Adrenal gland (tissue), 19 donors: ENCODE measurements around the gene PPP1R10. TPM values are rescaled to one million over a fixed set of nuclear protein-coding genes. Genes with fewer than 3 reads are reported as not detected.
A peak's percentile ranks its signal among the peaks of the same experiment; 100 is the strongest.
"Not testable (repeated sequence)": the region's sequence is repeated elsewhere in the genome, so short reads cannot be mapped to it uniquely, and the experiment has no call there.

Source experiments
- DNase-seq, 7 donors: peaks; one replicate each; pipeline ENCODE4 v3.0.0-alpha.2; 2019 to 2020
- H3K27ac ChIP-seq, 5 donors: fragments of 200-600 bp; sonication (generic) in 4 of 5; 1 replicate in 3 of 5; 2 replicates in 2 of 5; pipeline versions ENCODE4 v1.5.1 to v1.8.0; 2016 to 2020; ENCODE audit warnings: mild to moderate bottlenecking in 1 of 5
- H3K27me3 ChIP-seq: fragments of 200-600 bp; 2 replicates; pipeline ENCODE4 v1.8.0; 2021
- H3K36me3 ChIP-seq, 2 donors: fragments of 200-600 bp; replicated peaks in 1 of 2; 1 replicate in 1 of 2; 2 replicates in 1 of 2; pipeline versions ENCODE4 v1.5.1 to v1.8.0; 2018 to 2022
- H3K4me1 ChIP-seq, 2 donors: fragments of 200-600 bp; replicated peaks in 1 of 2; 1 replicate in 1 of 2; 2 replicates in 1 of 2; pipeline versions ENCODE4 v1.5.1 to v1.8.0; 2018 to 2021
- H3K4me3 ChIP-seq, 4 donors: fragments of 200-600 bp; sonication (generic) in 3 of 4; one replicate each; pipeline ENCODE4 v1.5.1; 2016 to 2018
- H3K9me3 ChIP-seq, 3 donors: fragments of 200-600 bp; sonication (generic) in 1 of 3; replicated peaks in 1 of 3; 1 replicate in 2 of 3; 2 replicates in 1 of 3; pipeline versions ENCODE4 v1.5.1 to v1.8.0; 2016 to 2021
- CTCF ChIP-seq, 6 experiments: fragments of 450-650 bp in 4 of 6; fragments of 200-600 bp in 2 of 6; sonication (generic) in 1 of 6; IDR thresholded peaks; 1 replicate in 5 of 6; 2 replicates in 1 of 6; pipeline versions ENCODE4 v1.5.1 to v1.8.0; 2016 to 2021; ENCODE audit warnings: antibody characterized with exemption in 6 of 6, mild to moderate bottlenecking in 2 of 6, moderate library complexity in 1 of 6
- POLR2A ChIP-seq, 2 donors: fragments of 450-650 bp; IDR thresholded peaks; one replicate each; pipeline ENCODE4 v1.6.1; 2017; ENCODE audit warnings: antibody characterized with exemption in 2 of 2, mild to moderate bottlenecking in 2 of 2, moderate library complexity in 1 of 2
- WGBS, 4 donors: extraction: QIAGEN DNeasy Blood & Tissue Kit in 2 of 4; methylation state at CpG; one replicate each; pipeline versions ENCODE4 v1.1.5 to v1.1.7; 2013 to 2017; 5-methylcytosine and 5-hydroxymethylcytosine counted together
- intact Hi-C, 2 donors: fragments of 100-400 bp; cut with DNase I; formaldehyde crosslinking; loops; one replicate each; pipeline versions ENCODE4 v1.14.1 to v1.15.0; 2022 to 2023
- long read RNA-seq, 10 donors: library from polyadenylated mRNA in 3 of 10; unstranded in 2 of 10; stranded (forward) in 1 of 10; transcript quantifications; one replicate each; pipeline ENCODE4 v2.0.0 and lab custom pipeline, GENCODE V29; 2021 to 2026
- polyA plus RNA-seq, 3 donors: library from polyadenylated mRNA; stranded (reverse); fragments of 200-250 nt in 2 of 3; fragments of 350-450 nt in 1 of 3; fragmentation: Illumina TruSeq in 1 of 3; extraction: RNeasy Lipid Tissue Mini Kit (QIAGEN cat#74804) in 1 of 3; gene quantifications; one replicate each; pipeline ENCODE4 v1.2.3, GENCODE V29; 2013 to 2014
- total RNA-seq, 9 donors: library from RNA; depleted of rRNA in 4 of 9; stranded (reverse); fragments of >200 nt in 4 of 9; fragments of 120-200 nt in 1 of 9; fragmentation: NEBNext Ultra II Directional in 1 of 9; extraction: Animal tissue kit (Norgen Biotek cat#: 25700) in 1 of 9; gene quantifications; one replicate each; pipeline versions ENCODE4 v1.1.0 to v1.2.4, GENCODE V29; 2013 to 2023
- donor health status: healthy with polysubstance abuse.
- donor health status: Bipolar disorder and iron deficiency.
- donor health status: DM: yes; HTN: yes; CAD: no.
- donor health status: DM: no; HTN: no; CAD: no.
- donor health status: DM: no; HTN: no; CAD: no.
- donor health status: DM: yes; HTN: yes; CAD: no.

The PPP1R10 gene
- total RNA-seq (100 to 1,000 TPM in 1 of 9 donors, 10 to 100 TPM in 8; 33.3 to 102 (median 68.4) TPM), polyA plus RNA-seq (10 to 100 TPM; 28.8 to 99.1 (median 61.1) TPM)
- long read RNA-seq, donor 1: 0 reads
- long read RNA-seq, donor 2, partial matches to known transcripts: 159 of 207 reads
- long read RNA-seq, donor 2, other reads (novel, unspliced or antisense): 47 of 207 reads
- long read RNA-seq, donor 3, partial matches to known transcripts: 238 of 312 reads
- long read RNA-seq, donor 3, other reads (novel, unspliced or antisense): 74 of 312 reads
- long read RNA-seq, donor 4, full-length matches to known transcripts: 1 of 14 reads
- long read RNA-seq, donor 4, partial matches to known transcripts: 9 of 14 reads
- long read RNA-seq, donor 4, other reads (novel, unspliced or antisense): 4 of 14 reads
- long read RNA-seq, donor 5, full-length matches to known transcripts: 19 of 50 reads
- long read RNA-seq, donor 5, partial matches to known transcripts: 24 of 50 reads
- long read RNA-seq, donor 5, other reads (novel, unspliced or antisense): 7 of 50 reads
- long read RNA-seq, donor 6, partial matches to known transcripts: 15 of 23 reads
- long read RNA-seq, donor 6, other reads (novel, unspliced or antisense): 8 of 23 reads
- long read RNA-seq, donor 7, partial matches to known transcripts: 11 of 11 reads
- long read RNA-seq, donor 7, other reads (novel, unspliced or antisense): 0 of 11 reads
- long read RNA-seq, donor 8: 0 reads
- long read RNA-seq, donor 9: 0 reads
- long read RNA-seq, donor 10, partial matches to known transcripts: 0 of 47 reads
- long read RNA-seq, donor 10, other reads (novel, unspliced or antisense): 47 of 47 reads

- Histone ChIP-seq H3K36me3 (peaks cover 0 to 43% of the 10 kb centered on the region in 2 donors), H3K27me3 (no peaks in the 10 kb centered on the region), H3K9me3 (no peaks in the 10 kb centered on the region), H3K4me1 (peaks cover 10 to 36% of the 10 kb centered on the region in 2 donors), H3K4me3 (peak within 1 kb of the TSS; percentile 29 to 81 (median 74)), H3K27ac (peak within 1 kb of the TSS; percentile 92 to 96 (median 95))
- intact Hi-C loops: no loop called here
- DNase-seq: peak; percentile 99 to 100 (median 100)
- TF ChIP-seq CTCF (IDR thresholded peaks at IDR 0.05): peak in 2 of 6 experiments; percentile 1 to 3
- peak; percentile 99 for TF ChIP-seq POLR2A (IDR thresholded peaks at IDR 0.05)
- 0 to 1% (median 0%) methylated on average over 40 of the region's 40 CpGs for WGBS, 4 donors
Observed at GRCh38 chr6:30616811-30617564, at the start of gene PPP1R10. Gene PPP1R10 (minus strand): TSS chr6:30617243. CDS start chr6:30609944, 7,299 bp downstream.

DNA sequence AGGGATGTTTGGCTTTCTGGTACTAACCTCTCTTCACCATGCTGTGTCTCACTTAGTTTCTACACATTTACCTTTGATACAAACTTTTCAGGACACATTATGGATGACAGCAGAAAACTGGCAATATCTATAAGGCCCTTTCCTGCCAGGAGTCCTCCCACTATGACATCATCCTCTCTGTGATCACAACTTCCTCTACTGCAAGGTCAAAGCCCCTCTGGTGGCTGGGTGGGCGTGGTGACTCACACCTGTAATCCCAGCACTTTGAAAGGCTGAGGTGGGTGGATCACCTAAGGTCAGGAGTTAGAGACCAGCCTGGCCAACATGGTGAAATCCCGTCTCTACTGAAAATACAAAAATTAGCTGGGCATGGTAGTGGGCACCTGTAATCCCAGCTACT is 49.3 kb upstream of the PPP1R10 start:
- H3K36me3 ChIP-seq: peaks cover 0 to 93% of the 10 kb centered on the region in 2 donors
- WGBS, 4 donors: 60 to 75% (median 71%) methylated on average over 1 to 2 of the region's 2 CpGs

DNA sequence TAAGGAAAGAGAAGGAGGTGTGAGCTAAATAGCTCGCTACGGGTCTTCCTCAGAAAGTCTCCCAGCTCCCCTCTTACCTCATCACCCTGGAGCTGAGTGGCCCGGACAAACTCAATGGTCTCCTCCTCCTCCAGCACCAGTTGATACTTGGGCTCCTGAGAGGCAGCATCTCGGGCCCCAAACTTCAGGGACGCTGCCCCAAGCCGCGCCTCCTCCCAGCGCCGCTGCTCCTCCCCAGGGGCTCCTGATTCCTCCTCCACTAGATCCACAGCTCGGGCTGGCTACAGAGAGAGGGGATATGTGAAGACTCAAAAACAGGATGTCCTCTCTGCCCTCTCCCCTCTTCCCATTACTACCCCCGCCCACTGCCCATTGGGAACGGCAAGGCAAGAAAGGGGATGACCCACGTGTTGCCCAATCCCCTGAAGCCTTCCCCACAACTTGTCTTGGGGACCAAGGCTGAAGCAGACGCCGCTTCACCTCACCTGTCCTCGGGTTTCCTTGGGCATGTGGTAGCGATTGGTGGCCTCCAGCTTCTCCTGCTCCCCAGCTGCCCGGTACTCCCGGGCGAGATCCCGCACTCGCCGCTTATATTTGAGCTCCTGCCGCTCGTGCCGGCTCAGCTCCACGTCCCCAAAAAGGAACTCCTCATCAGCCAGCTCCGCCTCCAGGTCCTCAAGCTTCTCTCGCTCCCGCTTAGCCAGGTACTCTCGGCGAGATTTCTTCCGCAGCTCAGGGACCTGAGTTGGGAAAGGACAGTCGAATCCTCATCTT is 48.1 kb upstream of the PPP1R10 start:
- no peak overlapping the region for H3K27ac ChIP-seq
- TF ChIP-seq POLR2A (IDR thresholded peaks at IDR 0.05): no peak
- no peak for TF ChIP-seq CTCF (IDR thresholded peaks at IDR 0.05)
- intact Hi-C loops: loop anchor here in 1 of 2 donors (10.0 kb wide), 1 partner anchor 80 kb away; no protein-coding TSS in a partner anchor
- H3K9me3 ChIP-seq: no peaks in the 10 kb centered on the region
- H3K4me1 ChIP-seq: no peaks in the 10 kb centered on the region
- H3K4me3 ChIP-seq: no peak overlapping the region
- 92 to 95% (median 93%) methylated on average over 27 to 34 of the region's 34 CpGs for WGBS, 4 donors
- no peak for DNase-seq
- H3K36me3 ChIP-seq: peaks cover 0 to 96% of the 10 kb centered on the region in 2 donors
- H3K27me3 ChIP-seq: no peaks in the 10 kb centered on the region

More for the DNA sequence above, 49.3 kb upstream of the PPP1R10 start:
- H3K27ac ChIP-seq, H3K27me3 ChIP-seq, H3K4me3 ChIP-seq, H3K9me3 ChIP-seq, DNase-seq, H3K4me1 ChIP-seq: not testable (repeated sequence)
- intact Hi-C loops: loop anchor here in 1 of 2 donors (10.0 kb wide), 1 partner anchor 81 kb away; no protein-coding TSS in a partner anchor

GRCh38 chr6:30657922-30658321 is 40.9 kb upstream of the PPP1R10 start:
- 94 to 95% (median 95%) methylated on average over 5 of the region's 5 CpGs for WGBS, 4 donors
- H3K27ac ChIP-seq, H3K4me1 ChIP-seq, DNase-seq, H3K9me3 ChIP-seq, H3K27me3 ChIP-seq, intact Hi-C loops, H3K4me3 ChIP-seq: not testable (repeated sequence)
- H3K36me3 ChIP-seq: peaks cover 0 to 99% of the 10 kb centered on the region in 2 donors
